HepG2 (cell line): ENCODE results near the gene LGI4. TPM values are rescaled to one million over a fixed set of nuclear protein-coding genes. Genes with fewer than 3 reads are reported as not detected.

Source experiments
- ATAC-seq: fragments of 200-7000 bp; cut with Tn5 transposase; 3 replicates; pipeline ENCODE4 v1.9.1; 2020; ENCODE audit warnings: mild to moderate bottlenecking, moderate library complexity
- BruUV-seq: library from RNA; stranded (reverse); fragments of 400-500 nt; replicated peaks from 2 replicates; lab custom pipeline; 2021; lab: Mats Ljungman, UMichigan
- CTCF ChIA-PET: fragments of 300-600 bp; formaldehyde crosslinking; extraction: SDS; loops from one replicate; lab custom pipeline; 2021; ENCODE audit warnings: low total read pairs, inconsistent platforms, low intra/inter-chr PET ratio; lab: Yijun Ruan, JAX
- POLR2A ChIA-PET: fragments of 350-600 bp; sonication (Branson Sonifier 250); formaldehyde crosslinking; loops from one replicate; lab custom pipeline; 2020; ENCODE audit warnings: antibody characterized with exemption, inconsistent platforms; lab: Yijun Ruan, JAX
- DNase-seq: peaks from one replicate; pipeline ENCODE4 v3.0.0-alpha.2; 2015; ENCODE audit warnings: low spot score
- FAIRE-seq: peaks from 3 replicates; lab custom pipeline; 2011; peaks lifted over from hg19 to GRCh38; lab: Jason Lieb, UNC
- H2AFZ ChIP-seq: one replicate; pipeline ENCODE4 v1.6.1; 2011; ENCODE audit warnings: low read length, inconsistent platforms
- H3K27ac ChIP-seq: fragments of 300-600 bp; 3 replicates; pipeline ENCODE4 v1.8.0; 2011; ENCODE audit warnings: mixed run types, mild to moderate bottlenecking, mixed read lengths, low read length, inconsistent platforms; ENCODE audit not compliant: insufficient read depth; ENCODE audit errors: extremely low read length
- H3K27me3 ChIP-seq, 2 experiments: fragments of 200-600 bp in 1 of 2; 2 replicates in 1 of 2; 3 replicates in 1 of 2; pipeline versions ENCODE4 v1.6.0 to v1.8.0; 2011; ENCODE audit warnings: low read length in 2 of 2, mild to moderate bottlenecking in 2 of 2, moderate library complexity in 2 of 2, inconsistent platforms in 1 of 2; ENCODE audit not compliant: insufficient read depth in 2 of 2, control insufficient read depth in 1 of 2
- H3K36me3 ChIP-seq, 2 experiments: fragments of 200-600 bp in 1 of 2; replicated peaks in 1 of 2; 2 replicates in 1 of 2; 3 replicates in 1 of 2; pipeline versions ENCODE4 v1.5.1 to v1.8.0; 2011; ENCODE audit warnings: low read length in 2 of 2, inconsistent platforms in 1 of 2; ENCODE audit not compliant: insufficient read depth in 2 of 2, control insufficient read depth in 1 of 2
- H3K4me1 ChIP-seq: 2 replicates; pipeline ENCODE4 v1.5.1; 2012; ENCODE audit warnings: low read length, inconsistent platforms; ENCODE audit not compliant: insufficient read depth
- H3K4me2 ChIP-seq: 2 replicates; pipeline ENCODE4 v1.6.0; 2011; ENCODE audit warnings: low read depth, low read length, inconsistent platforms
- H3K4me3 ChIP-seq, 3 experiments: fragments of 200-600 bp in 1 of 3; sonication (generic), shearing (Covaris generic) in 1 of 3; replicated peaks in 1 of 3; 2 replicates each; pipeline ENCODE4 v1.5.1; 2011 to 2016; ENCODE audit warnings: low read length in 3 of 3, inconsistent platforms in 2 of 3, low read depth in 2 of 3, mild to moderate bottlenecking in 2 of 3, control low read depth in 1 of 3, mixed read lengths in 1 of 3; ENCODE audit not compliant: insufficient read depth in 1 of 3
- H3K79me2 ChIP-seq: one replicate; pipeline ENCODE4 v1.6.1; 2011; ENCODE audit warnings: low read length, inconsistent platforms; ENCODE audit not compliant: insufficient read depth
- H3K9ac ChIP-seq: 2 replicates; pipeline ENCODE4 v1.6.0; 2011; ENCODE audit warnings: mild to moderate bottlenecking, low read depth, low read length, inconsistent platforms; ENCODE audit not compliant: insufficient read depth
- H3K9me3 ChIP-seq: 2 replicates; pipeline ENCODE4 v1.5.1; 2012; ENCODE audit warnings: mild to moderate bottlenecking, low read length
- H4K20me1 ChIP-seq: 2 replicates; pipeline ENCODE4 v1.6.0; 2011; ENCODE audit warnings: inconsistent platforms, mild to moderate bottlenecking, low read length, moderate library complexity; ENCODE audit not compliant: insufficient read depth
- ATAD3A ChIP-seq: sonication (generic); formaldehyde crosslinking; IDR thresholded peaks from 2 replicates; pipeline ENCODE4 v1.4.0; 2020; ENCODE audit warnings: missing genetic modification reagents
- BRD4 ChIP-seq: sonication (generic); formaldehyde crosslinking; IDR thresholded peaks from 2 replicates; pipeline ENCODE4 v1.4.0; 2020; ENCODE audit warnings: missing genetic modification reagents
- CHD4 ChIP-seq: fragments of 200-600 bp; sonication (generic); IDR thresholded peaks from 2 replicates; pipeline ENCODE4 v1.7.0; 2017; ENCODE audit warnings: mild to moderate bottlenecking, low read length, borderline replicate concordance
- ISL2 ChIP-seq: sonication (generic); formaldehyde crosslinking; IDR thresholded peaks from 2 replicates; pipeline ENCODE4 v1.5.0; 2020; ENCODE audit warnings: missing genetic modification reagents
- REL ChIP-seq: sonication (generic); formaldehyde crosslinking; conservative IDR thresholded peaks from 2 replicates; pipeline ENCODE4 v1.8.0; 2022; ENCODE audit warnings: mild to moderate bottlenecking, missing genetic modification reagents, moderate library complexity
- ZBTB33 ChIP-seq: sonication (generic); formaldehyde crosslinking; IDR thresholded peaks from 2 replicates; pipeline ENCODE4 v1.4.0; 2020; ENCODE audit warnings: missing genetic modification reagents
- ZMYM2 ChIP-seq: sonication (generic); formaldehyde crosslinking; IDR thresholded peaks from 2 replicates; pipeline ENCODE4 v1.8.0; 2022; ENCODE audit warnings: mild to moderate bottlenecking, missing genetic modification reagents
- ZNF317 ChIP-seq: sonication (generic); formaldehyde crosslinking; IDR thresholded peaks from 2 replicates; pipeline ENCODE4 v1.5.0; 2020; ENCODE audit warnings: mild to moderate bottlenecking, missing genetic modification reagents
- ZNF510 ChIP-seq: sonication (generic); formaldehyde crosslinking; IDR thresholded peaks from 2 replicates; pipeline ENCODE4 v1.4.0; 2020; ENCODE audit warnings: low read depth, mild to moderate bottlenecking, missing genetic modification reagents
- ZNF562 ChIP-seq: sonication (generic); formaldehyde crosslinking; IDR thresholded peaks from 2 replicates; pipeline ENCODE4 v1.8.0; 2022; ENCODE audit warnings: missing genetic modification reagents, borderline replicate concordance
- ZNF841 ChIP-seq: sonication (generic); formaldehyde crosslinking; IDR thresholded peaks from 2 replicates; pipeline ENCODE4 v1.8.1; 2023; ENCODE audit warnings: missing genetic modification reagents, borderline replicate concordance
- ZSCAN31 ChIP-seq: sonication (generic); formaldehyde crosslinking; IDR thresholded peaks from 2 replicates; pipeline ENCODE4 v1.5.0; 2020; ENCODE audit warnings: low read depth, mild to moderate bottlenecking, missing genetic modification reagents
- WGBS: methylation state at CpG from one replicate; pipeline ENCODE4 v1.1.6; 2017; ENCODE audit warnings: low lambda C conversion rate; 5-methylcytosine and 5-hydroxymethylcytosine counted together
- in situ Hi-C: cut with HindIII; loops from 2 replicates; pipeline ENCODE4 v1.10.0; 2017; ENCODE audit warnings: low pct_unique_long_range_greater_than_20kb; ENCODE audit not compliant: extremely low pct_ligation_motif_present
- intact Hi-C: fragments of 100-400 bp; cut with micrococcal nuclease; formaldehyde crosslinking; loops from one replicate; pipeline ENCODE4 v1.10.0; 2022; ENCODE audit not compliant: unreplicated experiment
- polyA plus RNA-seq, 8 experiments: library from polyadenylated mRNA; depleted of rRNA in 3 of 8; stranded (reverse) in 7 of 8; unstranded in 1 of 8; fragments of >200 nt; fragmentation: Illumina TruSeq in 4 of 8; extraction: Trizol in 4 of 8; gene quantifications; 2 replicates each; pipeline versions ENCODE4 v1.2.1 to v1.2.3, GENCODE V29; 2011 to 2016; ENCODE audit warnings: low read depth in 4 of 8, missing spikeins in 1 of 8, mixed read lengths in 1 of 8; ENCODE audit not compliant: insufficient read depth in 1 of 8
- total RNA-seq, 5 experiments: library from RNA; depleted of rRNA; stranded (reverse); fragments of >200 nt; fragmentation: Illumina TruSeq; extraction: Trizol; gene quantifications; 2 replicates each; pipeline ENCODE4 v1.2.3, GENCODE V29; 2016; ENCODE audit warnings: low read depth in 1 of 5
- TF ChIP-seq, protein P1 (sequence below): sonication (generic); formaldehyde crosslinking; IDR thresholded peaks from 2 replicates; pipeline ENCODE4 v1.5.0; 2020; ENCODE audit warnings: missing genetic modification reagents, mild to moderate bottlenecking, borderline replicate concordance
- TF ChIP-seq, protein P2 (sequence below): sonication (generic); formaldehyde crosslinking; IDR thresholded peaks from 2 replicates; pipeline ENCODE4 v1.5.1; 2020; ENCODE audit warnings: mild to moderate bottlenecking, missing genetic modification reagents, borderline replicate concordance

Gene LGI4
- total and polyA plus RNA-seq, 2 of the 13 experiments (the other 11 are each of a cell fraction or from before 2014, with no cell fraction given): 2.8 TPM; not detected in 1

- 0 out of 2 replicates have a peak, but pooled peaks cover 2% of the 10 kb centered on the region for H4K20me1 ChIP-seq
- FAIRE-seq: no peak
- H3K9ac ChIP-seq: no peak overlapping the region
- no peak overlapping the region for H2AFZ ChIP-seq
- H3K4me3 ChIP-seq: no peak overlapping the region
- in situ Hi-C loops (no loop called here), intact Hi-C loops (no loop called here)
- no peaks in the 10 kb centered on the region for H3K79me2 ChIP-seq
- no peak overlapping the region for H3K27ac ChIP-seq
- DNase-seq: no peak
- no peak for ATAC-seq
- no TSS peak for BruUV-seq
- WGBS: 42% methylated on average over 20 of the region's 20 CpGs
- no peak overlapping the region for H3K4me2 ChIP-seq
- no peaks in the 10 kb centered on the region for H3K9me3 ChIP-seq
- TF ChIP-seq ZBTB33 (CRISPR knock-in tag): peak; percentile 50; the same call in 1 of the 2 replicates
- TF ChIP-seq, protein P1, sequence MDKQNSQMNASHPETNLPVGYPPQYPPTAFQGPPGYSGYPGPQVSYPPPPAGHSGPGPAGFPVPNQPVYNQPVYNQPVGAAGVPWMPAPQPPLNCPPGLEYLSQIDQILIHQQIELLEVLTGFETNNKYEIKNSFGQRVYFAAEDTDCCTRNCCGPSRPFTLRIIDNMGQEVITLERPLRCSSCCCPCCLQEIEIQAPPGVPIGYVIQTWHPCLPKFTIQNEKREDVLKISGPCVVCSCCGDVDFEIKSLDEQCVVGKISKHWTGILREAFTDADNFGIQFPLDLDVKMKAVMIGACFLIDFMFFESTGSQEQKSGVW: no peak
- POLR2A ChIA-PET: no interaction called here
- CTCF ChIA-PET: no interaction called here
- H3K27me3 ChIP-seq: peaks cover 21 to 55% of the 10 kb centered on the region in 2 experiments; a peak in 4 of 5 replicates
- H3K36me3 ChIP-seq: no peaks in the 10 kb centered on the region
- peaks cover 12% of the 10 kb centered on the region for H3K4me1 ChIP-seq
Observed at GRCh38 chr19:35151273-35152065, 16.6 kb upstream of the LGI4 start.

DNA sequence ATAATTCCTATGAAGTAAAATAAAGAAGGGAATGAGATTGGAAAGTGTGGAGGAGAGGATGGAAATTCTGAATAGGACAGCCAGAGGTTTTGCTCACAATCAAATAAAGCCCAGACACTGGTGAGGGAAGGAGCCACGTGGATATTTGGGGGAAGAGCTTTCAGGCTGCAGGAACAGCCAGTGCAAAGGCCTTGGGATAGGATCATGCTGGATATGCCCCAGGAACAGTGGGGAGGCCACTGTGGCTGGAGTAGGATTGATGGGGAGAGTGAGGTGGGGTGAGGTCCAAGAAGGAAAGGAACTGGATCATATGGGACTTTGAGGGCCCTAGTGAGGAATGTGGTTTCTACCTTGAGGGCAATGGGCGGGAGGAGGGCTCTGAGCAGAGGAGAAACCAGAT lies 15.6 kb upstream of the LGI4 start:
- BruUV-seq: no TSS peak
- Histone ChIP-seq H4K20me1 (0 out of 2 replicates have a peak, but pooled peaks cover 2% of the 10 kb centered on the region), H3K27ac (no peak overlapping the region), H3K36me3 (no peaks in the 10 kb centered on the region), H3K27me3 (peaks cover 18 to 45% of the 10 kb centered on the region in 2 experiments; a peak in 4 of 5 replicates)
- in situ Hi-C loops: no loop called here
- CTCF ChIA-PET: no interaction called here
- no peak for TF ChIP-seq ZSCAN31 (CRISPR knock-in tag)
- TF ChIP-seq ZNF562 (CRISPR knock-in tag): no peak
- TF ChIP-seq CHD4: no peak
- TF ChIP-seq REL (CRISPR knock-in tag): no peak
- no peak for TF ChIP-seq ZNF317 (CRISPR knock-in tag)
- no peak for TF ChIP-seq ATAD3A (CRISPR knock-in tag)
- TF ChIP-seq BRD4 (CRISPR knock-in tag): no peak
- TF ChIP-seq, protein P2, sequence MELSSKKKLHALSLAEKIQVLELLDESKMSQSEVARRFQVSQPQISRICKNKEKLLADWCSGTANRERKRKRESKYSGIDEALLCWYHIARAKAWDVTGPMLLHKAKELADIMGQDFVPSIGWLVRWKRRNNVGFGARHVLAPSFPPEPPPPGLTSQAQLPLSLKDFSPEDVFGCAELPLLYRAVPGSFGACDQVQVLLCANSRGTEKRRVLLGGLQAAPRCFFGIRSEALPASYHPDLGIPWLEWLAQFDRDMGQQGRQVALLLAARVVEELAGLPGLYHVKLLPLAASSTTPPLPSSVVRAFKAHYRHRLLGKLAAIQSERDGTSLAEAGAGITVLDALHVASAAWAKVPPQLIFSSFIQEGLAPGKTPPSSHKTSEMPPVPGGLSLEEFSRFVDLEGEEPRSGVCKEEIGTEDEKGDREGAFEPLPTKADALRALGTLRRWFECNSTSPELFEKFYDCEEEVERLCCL (CRISPR knock-in tag): no peak
- TF ChIP-seq ZMYM2 (CRISPR knock-in tag): no peak
- TF ChIP-seq ZNF510: no peak
- no peak for TF ChIP-seq ZNF841
- no peak for TF ChIP-seq ISL2
- TF ChIP-seq, all 625 proteins: peak for 0
- H2AFZ ChIP-seq: no peak overlapping the region
- H3K4me3 ChIP-seq: no peak overlapping the region
- H3K4me2 ChIP-seq: no peak overlapping the region
- DNase-seq (no peak), FAIRE-seq (no peak), ATAC-seq (no peak)
- POLR2A ChIA-PET: no interaction called here
- peaks cover 12% of the 10 kb centered on the region for H3K4me1 ChIP-seq
- H3K9ac ChIP-seq: no peak overlapping the region
- no peaks in the 10 kb centered on the region for H3K9me3 ChIP-seq
- intact Hi-C loops: no loop called here
- no peaks in the 10 kb centered on the region for H3K79me2 ChIP-seq
- 0% methylated on average over 2 of the region's 2 CpGs for WGBS
